ENCODE data around the gene TBX1. TPM values are rescaled to one million over a fixed set of nuclear protein-coding genes. Genes with fewer than 3 reads are reported as not detected.

Gene TBX1
- total and polyA plus RNA-seq, 5 donors, result 0.19 to 1.4 (median 0.88) TPM

DNA sequence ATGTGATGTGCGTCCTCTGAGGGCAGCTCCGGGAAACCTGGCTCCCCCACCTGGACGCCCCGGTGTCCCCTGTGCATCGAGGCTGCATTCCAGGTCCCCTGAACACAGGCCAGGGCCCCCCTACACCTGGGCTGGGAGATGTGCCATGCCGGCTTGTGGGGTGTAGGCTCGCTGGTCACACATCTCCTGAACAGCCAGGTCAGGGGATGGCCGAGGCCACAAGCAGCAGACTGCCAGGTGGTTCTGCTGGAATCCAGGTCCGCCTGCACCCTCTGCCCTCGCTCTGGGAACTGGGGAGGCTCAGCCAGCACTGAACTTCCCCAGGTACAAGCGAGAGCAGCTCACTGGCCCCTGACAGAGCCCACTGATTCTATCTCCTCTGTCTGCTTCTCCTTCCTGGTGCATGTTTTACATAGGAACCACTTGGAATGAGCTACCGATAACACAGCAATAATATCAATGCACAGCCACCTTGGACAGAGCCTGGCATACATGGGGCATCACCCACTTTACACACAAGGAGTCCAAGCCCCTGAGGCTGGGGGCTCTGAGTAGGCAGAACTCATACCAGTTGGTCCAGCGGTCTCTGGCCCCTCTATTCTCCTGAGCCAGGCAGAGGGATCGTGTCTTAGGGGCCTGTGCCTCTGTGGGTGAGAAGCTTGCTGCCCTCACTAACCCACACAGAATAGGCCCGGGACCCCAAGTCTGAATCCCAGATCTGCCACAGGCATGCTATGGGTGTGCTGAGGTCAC, 46.8 kb downstream of the TBX1 start:
- DNase-seq (peak in 1 of 3 donors; percentile 30), ATAC-seq (no peak)
- 95% methylated on average over 15 of the region's 15 CpGs for WGBS
- Histone ChIP-seq H3K4me1 (ENCODE audit: control insufficient read depth, insufficient read depth, low read length) (peaks cover 2% of the 10 kb centered on the region), H3K9me3 (ENCODE audit: control insufficient read depth, low read length) (no peaks in the 10 kb centered on the region), H3K27me3 (ENCODE audit: control insufficient read depth, insufficient read depth) (no peaks in the 10 kb centered on the region), H3K4me3 (ENCODE audit: low read length) (no peak overlapping the region), H3K27ac (ENCODE audit: low read length) (no peak overlapping the region)
- intact Hi-C loops (cut with DNase I), result no loop called here

DNA sequence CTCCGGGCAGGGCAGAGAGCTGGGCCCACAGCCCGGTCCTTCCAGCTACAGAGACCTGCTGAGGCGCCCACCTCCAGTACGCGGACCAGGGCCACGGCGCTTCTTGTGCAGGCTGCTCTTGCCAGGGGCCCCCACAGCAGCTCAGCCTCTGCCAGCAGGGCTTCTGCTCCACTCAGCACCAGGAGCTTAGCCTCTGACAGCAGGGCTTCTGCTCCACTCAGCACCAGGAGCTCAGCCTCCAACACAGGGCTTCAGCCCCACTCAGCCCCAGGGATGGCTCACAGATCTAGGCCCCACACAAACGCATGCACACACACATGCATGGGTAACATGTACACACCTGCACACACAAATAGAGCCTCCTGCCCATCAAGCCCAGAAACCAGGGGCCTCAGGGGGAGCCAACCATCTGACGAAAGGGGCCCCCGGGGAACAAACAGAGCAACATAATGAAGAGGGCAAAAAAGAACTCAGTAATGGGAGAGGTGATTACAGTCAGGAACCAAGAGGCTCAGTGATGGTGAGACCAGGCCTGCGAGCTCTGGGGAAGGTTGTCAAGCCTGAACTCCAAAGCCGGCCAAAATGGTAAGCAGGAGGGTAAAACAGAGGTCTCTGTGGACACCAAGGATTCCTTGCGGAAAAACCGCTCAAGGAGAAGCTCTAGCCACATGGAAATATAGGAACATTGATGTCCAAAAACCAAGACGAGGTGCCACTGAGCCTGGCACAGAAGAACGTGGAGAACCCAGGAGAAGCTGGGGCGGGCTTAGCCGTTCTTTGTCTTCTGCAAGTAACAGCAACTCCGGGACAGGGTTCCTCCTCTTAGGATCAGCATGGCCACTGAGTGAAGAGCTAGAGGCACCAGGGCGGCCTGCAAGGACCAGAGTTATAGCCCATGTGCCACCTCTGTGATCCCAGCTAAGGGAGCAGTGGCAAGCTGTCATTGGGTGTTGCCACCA, 47.6 kb downstream of the TBX1 start:
- WGBS, result 93% methylated on average over 20 of the region's 20 CpGs
- DNase-seq, result peak in 1 of 3 donors; percentile 55
- intact Hi-C loops (cut with DNase I), result no loop called here
- Histone ChIP-seq H3K9me3 (ENCODE audit: control insufficient read depth, low read length) (no peaks in the 10 kb centered on the region), H3K4me3 (ENCODE audit: low read length) (no peak overlapping the region), H3K27ac (ENCODE audit: low read length) (no peak overlapping the region), H3K27me3 (ENCODE audit: control insufficient read depth, insufficient read depth) (no peaks in the 10 kb centered on the region), H3K4me1 (ENCODE audit: control insufficient read depth, insufficient read depth, low read length) (peaks cover 2% of the 10 kb centered on the region)
- no peak for ATAC-seq

DNA sequence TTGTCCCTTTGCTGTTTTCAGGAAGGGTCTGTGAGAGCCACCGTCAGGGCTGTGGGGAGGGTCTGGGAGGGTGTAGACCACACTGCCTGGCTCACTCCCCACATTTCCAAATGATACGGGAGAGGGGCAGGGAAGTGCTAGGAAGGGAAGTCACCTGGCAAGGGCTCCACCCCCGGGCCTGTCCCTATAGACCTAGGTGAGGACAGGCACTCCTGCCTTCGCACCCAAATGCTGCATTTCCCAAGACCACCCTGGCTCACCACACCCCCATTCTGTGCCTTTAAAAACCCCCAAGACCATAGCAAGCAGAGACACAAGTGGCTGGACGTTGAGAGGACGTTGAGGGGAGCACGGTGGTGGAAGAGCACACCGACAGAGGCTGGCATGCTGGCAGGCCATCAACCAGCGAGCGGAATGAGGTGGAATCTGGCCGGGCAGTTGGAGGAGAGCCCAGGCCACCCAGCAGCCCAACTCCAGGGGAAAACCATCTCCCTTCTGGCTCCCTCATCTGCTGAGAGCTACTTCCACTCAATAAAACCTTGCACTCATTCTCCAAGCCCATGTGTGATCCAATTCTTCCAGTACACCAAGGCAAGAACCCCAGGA, 48.4 kb downstream of the TBX1 start:
- H3K4me1 ChIP-seq (ENCODE audit: control insufficient read depth, insufficient read depth, low read length), result peaks cover 2% of the 10 kb centered on the region
- no peaks in the 10 kb centered on the region for H3K9me3 ChIP-seq (ENCODE audit: control insufficient read depth, low read length)
- H3K27me3 ChIP-seq (ENCODE audit: control insufficient read depth, insufficient read depth), result no peaks in the 10 kb centered on the region
- DNase-seq (peak in 1 of 3 donors; percentile 74), ATAC-seq (no peak)
- H3K27ac ChIP-seq (ENCODE audit: low read length), result no peak overlapping the region
- WGBS, result 71% methylated on average over 11 of the region's 11 CpGs
- H3K4me3 ChIP-seq (ENCODE audit: low read length), result no peak overlapping the region
- intact Hi-C loops (cut with DNase I), result no loop called here

DNA sequence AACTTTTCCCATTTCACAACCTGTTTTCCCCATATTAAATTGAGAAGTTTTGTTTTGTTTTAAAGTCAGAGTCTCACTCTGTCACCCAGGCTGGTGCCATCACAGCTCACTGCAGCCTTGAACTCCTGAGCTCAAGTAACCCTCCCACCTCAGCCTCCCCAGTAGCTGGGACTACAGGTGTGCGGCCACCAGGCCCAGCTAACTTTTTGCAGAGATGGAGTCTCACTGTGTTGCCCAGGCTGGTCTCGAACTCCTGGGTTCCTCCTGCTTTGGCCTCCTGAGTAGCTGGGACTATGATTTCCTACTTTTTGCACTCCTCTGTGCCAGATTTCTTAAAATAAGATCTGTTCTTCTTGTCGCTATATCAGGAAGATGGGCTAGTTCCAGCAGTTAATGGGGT, 49.2 kb downstream of the TBX1 start:
- Histone ChIP-seq H3K9me3 (ENCODE audit: control insufficient read depth, low read length) (no peaks in the 10 kb centered on the region), H3K27ac (ENCODE audit: low read length) (no peak overlapping the region), H3K27me3 (ENCODE audit: control insufficient read depth, insufficient read depth) (no peaks in the 10 kb centered on the region), H3K4me1 (ENCODE audit: control insufficient read depth, insufficient read depth, low read length) (peaks cover 2% of the 10 kb centered on the region), H3K4me3 (ENCODE audit: low read length) (no peak overlapping the region)
- ATAC-seq, result no peak
- WGBS, result 92% methylated on average over 3 of the region's 3 CpGs
- DNase-seq, result no peak
- intact Hi-C loops (cut with DNase I), result no loop called here

DNA sequence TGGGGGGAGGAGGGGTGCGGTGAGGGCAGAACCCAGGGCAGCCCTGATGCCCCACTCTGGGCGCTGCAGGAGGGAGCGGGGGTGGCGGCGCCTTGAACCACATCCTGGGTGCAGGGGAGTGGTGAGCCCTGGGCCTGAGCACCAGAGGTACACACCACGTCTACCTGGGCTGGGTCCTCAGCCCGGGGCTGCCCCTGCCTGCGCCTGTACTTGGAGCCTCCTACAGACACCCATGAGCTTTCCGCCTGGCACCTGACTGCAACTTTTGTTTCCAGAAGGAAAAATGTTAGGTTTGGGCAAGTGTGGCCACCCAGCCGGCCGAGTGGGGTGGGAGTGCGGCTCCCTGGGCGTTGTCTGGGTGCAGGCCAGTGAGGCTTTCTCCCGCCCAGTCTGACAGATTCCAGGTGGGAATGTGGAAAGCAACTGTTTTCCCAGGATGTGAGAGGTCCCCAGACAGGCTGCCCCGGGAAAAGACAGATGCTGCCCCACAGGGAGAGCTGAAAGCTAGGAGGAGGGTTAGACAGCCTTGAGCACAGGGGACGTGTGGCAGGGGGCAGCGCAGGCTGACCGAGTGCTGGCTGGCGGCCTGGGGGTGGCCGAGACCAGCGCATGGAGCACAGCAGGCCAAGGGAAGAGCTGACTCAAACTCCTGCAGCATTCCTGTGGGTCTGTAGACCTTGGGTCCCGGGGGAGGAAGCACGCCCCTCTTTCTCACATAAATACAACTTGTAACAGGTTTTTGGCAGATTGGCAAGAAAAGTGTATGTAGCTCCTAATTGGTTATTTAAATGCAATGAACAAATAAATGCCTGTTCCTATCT, 50.0 kb downstream of the TBX1 start:
- no peak overlapping the region for H3K27ac ChIP-seq (ENCODE audit: low read length)
- no peak overlapping the region for H3K4me3 ChIP-seq (ENCODE audit: low read length)
- H3K27me3 ChIP-seq (ENCODE audit: control insufficient read depth, insufficient read depth), result no peaks in the 10 kb centered on the region
- DNase-seq (peak in 1 of 3 donors; percentile 47), ATAC-seq (no peak)
- H3K4me1 ChIP-seq (ENCODE audit: control insufficient read depth, insufficient read depth, low read length), result peaks cover 2% of the 10 kb centered on the region
- intact Hi-C loops (cut with DNase I), result no loop called here
- H3K9me3 ChIP-seq (ENCODE audit: control insufficient read depth, low read length), result no peaks in the 10 kb centered on the region
- 88% methylated on average over 23 of the region's 23 CpGs for WGBS

DNA sequence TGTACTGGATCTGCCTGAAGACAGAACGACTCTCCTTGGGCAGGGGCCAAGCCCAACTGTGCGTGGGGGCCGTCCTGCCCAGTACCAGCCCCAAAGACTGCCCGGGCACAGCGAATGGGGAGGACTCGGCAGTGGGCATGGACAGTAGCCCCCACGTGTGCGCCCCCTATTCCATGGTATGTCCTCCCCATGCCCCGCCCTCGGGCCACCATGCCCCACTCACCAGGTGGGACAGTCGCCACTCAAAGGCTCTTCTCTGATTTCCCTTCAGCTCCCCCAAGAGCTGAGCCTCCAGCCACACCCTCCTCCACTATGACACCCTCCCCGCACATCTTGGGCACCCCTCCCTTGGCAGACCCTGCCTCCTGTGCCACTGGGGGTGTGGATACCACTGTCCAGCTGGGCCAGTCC, 50.6 kb downstream of the TBX1 start:
- ATAC-seq, result no peak
- peaks cover 2% of the 10 kb centered on the region for H3K4me1 ChIP-seq (ENCODE audit: control insufficient read depth, insufficient read depth, low read length)
- H3K9me3 ChIP-seq (ENCODE audit: control insufficient read depth, low read length), result no peaks in the 10 kb centered on the region
- DNase-seq, result no peak
- no peak overlapping the region for H3K4me3 ChIP-seq (ENCODE audit: low read length)
- intact Hi-C loops (cut with DNase I), result no loop called here
- no peaks in the 10 kb centered on the region for H3K27me3 ChIP-seq (ENCODE audit: control insufficient read depth, insufficient read depth)
- H3K27ac ChIP-seq (ENCODE audit: low read length), result no peak overlapping the region
- WGBS, result 86% methylated on average over 12 of the region's 12 CpGs

DNA sequence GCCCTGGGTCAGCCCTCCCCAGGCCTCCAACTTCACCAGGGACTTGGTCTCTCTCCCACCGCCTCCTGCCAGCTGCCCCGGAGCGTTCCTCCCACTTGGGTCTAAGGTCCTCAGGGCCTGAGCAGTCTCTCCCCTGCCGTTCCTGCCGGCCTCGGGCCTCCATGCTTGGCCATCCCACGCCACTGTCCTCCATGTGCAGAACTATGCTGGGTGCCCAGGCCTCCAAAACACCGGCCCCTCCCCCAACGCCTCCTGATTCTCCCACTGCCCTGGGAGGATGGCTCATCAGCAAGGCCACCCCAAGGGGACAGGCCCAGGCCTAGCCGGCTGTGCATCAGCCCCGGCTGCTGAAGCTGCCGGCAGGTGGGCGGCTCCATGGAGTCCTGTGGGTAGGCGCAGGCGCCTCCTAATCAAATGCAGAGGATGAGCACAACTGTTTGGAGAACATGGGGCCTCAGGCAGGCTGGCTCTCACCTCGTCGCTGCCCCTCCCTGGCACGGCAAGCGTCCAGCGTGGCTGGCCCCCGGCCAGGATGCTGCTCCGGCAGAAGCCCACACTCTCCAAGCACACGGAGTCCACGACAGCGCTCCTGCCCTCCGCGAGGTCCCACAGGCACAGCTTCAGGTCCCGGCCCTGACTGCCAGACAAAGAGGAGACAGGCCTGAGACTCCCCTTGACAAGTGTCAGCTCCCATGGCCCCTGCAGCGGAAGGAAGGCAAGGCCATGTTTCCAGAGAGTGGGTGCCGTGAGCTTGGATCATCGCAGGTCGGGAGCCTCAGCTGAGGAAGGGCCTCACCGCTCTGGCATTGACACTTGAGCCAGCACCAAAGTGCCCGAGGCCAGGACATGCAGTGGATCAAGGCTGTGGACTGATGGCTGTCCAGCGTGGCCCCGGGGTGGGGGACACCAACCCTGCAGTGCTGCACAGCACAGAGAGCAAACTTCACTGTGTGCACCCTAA, 51.5 kb downstream of the TBX1 start:
- no peak overlapping the region for H3K27ac ChIP-seq (ENCODE audit: low read length)
- H3K4me3 ChIP-seq (ENCODE audit: low read length), result no peak overlapping the region
- peaks cover 2% of the 10 kb centered on the region for H3K4me1 ChIP-seq (ENCODE audit: control insufficient read depth, insufficient read depth, low read length)
- no peaks in the 10 kb centered on the region for H3K9me3 ChIP-seq (ENCODE audit: control insufficient read depth, low read length)
- DNase-seq, result peak in 2 of 3 donors; percentile 82 to 85
- intact Hi-C loops (cut with DNase I), result no loop called here
- no peaks in the 10 kb centered on the region for H3K27me3 ChIP-seq (ENCODE audit: control insufficient read depth, insufficient read depth)
- WGBS, result 76% methylated on average over 36 of the region's 36 CpGs
- peak; percentile 66 to 73 for ATAC-seq

DNA sequence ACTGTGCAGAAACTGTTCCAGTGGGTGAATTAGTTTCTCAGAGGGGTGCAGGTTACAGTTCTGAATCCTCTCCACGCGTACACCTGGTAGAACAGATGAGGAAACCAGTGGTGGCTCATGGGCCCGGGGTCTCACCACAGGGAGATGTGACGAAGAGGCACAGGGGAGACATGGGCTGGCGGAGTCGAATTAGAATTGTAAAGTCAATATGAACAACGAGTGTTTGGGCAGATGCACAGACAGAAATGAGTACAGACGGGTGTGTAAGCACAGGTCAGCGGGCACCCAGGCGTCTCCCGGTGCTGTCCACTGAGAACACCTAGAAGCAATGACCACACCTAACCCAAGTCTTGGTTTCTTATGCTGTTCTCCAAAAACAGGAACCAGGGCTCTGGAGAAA, 52.3 kb downstream of the TBX1 start:
- no peak for ATAC-seq
- Histone ChIP-seq H3K27me3 (ENCODE audit: control insufficient read depth, insufficient read depth) (no peaks in the 10 kb centered on the region), H3K4me3 (ENCODE audit: low read length) (no peak overlapping the region), H3K9me3 (ENCODE audit: control insufficient read depth, low read length) (no peaks in the 10 kb centered on the region), H3K4me1 (ENCODE audit: control insufficient read depth, insufficient read depth, low read length) (peaks cover 2% of the 10 kb centered on the region), H3K27ac (ENCODE audit: low read length) (no peak overlapping the region)
- 96% methylated on average over 11 of the region's 11 CpGs for WGBS
- peak in 1 of 3 donors; percentile 16 for DNase-seq
- intact Hi-C loops (cut with DNase I), result no loop called here

DNA sequence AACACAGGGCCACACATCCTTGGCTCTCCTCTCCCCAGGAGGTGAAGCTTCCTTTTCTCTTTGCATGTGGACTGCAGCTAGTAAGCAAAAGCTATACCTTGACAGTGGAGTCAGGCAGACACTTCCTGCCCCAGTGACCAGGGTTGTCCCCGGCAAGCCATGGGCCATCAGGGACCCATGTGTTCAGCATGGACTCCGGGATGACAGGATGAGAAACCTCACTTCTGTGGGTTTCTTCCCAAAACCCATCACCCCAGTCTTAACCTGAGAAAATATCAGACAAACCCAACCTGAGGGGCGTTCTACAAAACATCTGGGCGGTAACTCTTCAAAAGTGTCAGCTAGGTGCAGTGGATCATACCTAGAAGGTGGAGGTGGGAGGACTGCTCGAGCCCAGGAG, 53.9 kb downstream of the TBX1 start:
- 89% methylated on average over 5 of the region's 5 CpGs for WGBS
- Histone ChIP-seq H3K9me3 (ENCODE audit: control insufficient read depth, low read length) (no peaks in the 10 kb centered on the region), H3K27ac (ENCODE audit: low read length) (no peak overlapping the region), H3K4me3 (ENCODE audit: low read length) (no peak overlapping the region), H3K27me3 (ENCODE audit: control insufficient read depth, insufficient read depth) (no peaks in the 10 kb centered on the region), H3K4me1 (ENCODE audit: control insufficient read depth, insufficient read depth, low read length) (no peaks in the 10 kb centered on the region)
- DNase-seq, result no peak
- ATAC-seq, result no peak
- intact Hi-C loops (cut with DNase I), result no loop called here
